GM10847 (cell line): ENCODE results near the gene PSORS1C2.

Source experiments
- POLR2A ChIP-seq: IDR thresholded peaks from 2 replicates; pipeline ENCODE4 v1.6.1; 2011; ENCODE audit not compliant: insufficient read length; ENCODE audit errors: extremely low read depth

Gene PSORS1C2

GRCh38 chr6:31122791-31123706 lies 15.8 kb downstream of the PSORS1C2 start:
- no peak for TF ChIP-seq POLR2A

- TF ChIP-seq POLR2A, result no peak
These were observed 17.6 kb downstream of the PSORS1C2 start for GRCh38 chr6:31121131-31121790.

GRCh38 chr6:31120151-31120915 lies 18.5 kb downstream of the PSORS1C2 start, which contains the start of gene CDSN:
Gene CDSN (minus strand): TSS chr6:31120446. CDS start chr6:31120419, 27 bp downstream.
- no peak for TF ChIP-seq POLR2A

GRCh38 chr6:31118178-31118577 lies 20.7 kb downstream of the PSORS1C2 start:
- no peak for TF ChIP-seq POLR2A

- TF ChIP-seq POLR2A, result no peak
These were observed 22.0 kb downstream of the PSORS1C2 start for GRCh38 chr6:31116661-31117385.

- TF ChIP-seq POLR2A, result no peak
These were observed 22.8 kb downstream of the PSORS1C2 start for GRCh38 chr6:31115941-31116560.

GRCh38 chr6:31114970-31115849 lies 23.7 kb downstream of the PSORS1C2 start:
- TF ChIP-seq POLR2A, result no peak

- no peak for TF ChIP-seq POLR2A
These were observed 24.4 kb downstream of the PSORS1C2 start, which contains the start of gene PSORS1C1 for GRCh38 chr6:31114541-31114878. Gene PSORS1C1 (plus strand): TSS chr6:31114800. CDS start chr6:31129633, 14,833 bp downstream.

- no peak for TF ChIP-seq POLR2A
These were observed 24.9 kb downstream of the PSORS1C2 start for GRCh38 chr6:31113861-31114540.

GRCh38 chr6:31112478-31112877 lies 26.4 kb downstream of the PSORS1C2 start, which contains the start of gene C6orf15:
Gene C6orf15 (minus strand): TSS chr6:31112575. CDS start chr6:31112555, 20 bp downstream.
- no peak for TF ChIP-seq POLR2A

GRCh38 chr6:31111712-31112111 lies 27.2 kb downstream of the PSORS1C2 start:
- no peak for TF ChIP-seq POLR2A

GRCh38 chr6:31110825-31111582 lies 27.9 kb downstream of the PSORS1C2 start:
- TF ChIP-seq POLR2A, result no peak

- no peak for TF ChIP-seq POLR2A
These were observed 31.8 kb downstream of the PSORS1C2 start for GRCh38 chr6:31107052-31107451.
